Transverse colon (tissue), 4 donors: Measurements from ENCODE around the gene RIOK3. TPM values are rescaled to one million over a fixed set of nuclear protein-coding genes. Genes with fewer than 3 reads are reported as not detected.

Source experiments
- DNase-seq: peaks from one replicate; pipeline ENCODE4 v3.0.0-alpha.2; 2019
- H3K27ac ChIP-seq, 4 donors: fragments of 200-600 bp; sonication (generic); 2 replicates each; pipeline ENCODE4 v1.5.1; 2016 to 2018; ENCODE audit warnings: inconsistent platforms in 4 of 4
- H3K27me3 ChIP-seq: fragments of 200-600 bp; sonication (generic); 2 replicates; pipeline ENCODE4 v1.5.1; 2017; ENCODE audit warnings: inconsistent platforms
- H3K36me3 ChIP-seq, 4 donors: fragments of 200-600 bp; sonication (generic); 2 replicates each; pipeline ENCODE4 v1.5.1; 2017 to 2019; ENCODE audit warnings: inconsistent platforms in 4 of 4
- H3K4me1 ChIP-seq, 4 donors: fragments of 200-600 bp; sonication (generic); 2 replicates each; pipeline ENCODE4 v1.5.1; 2017 to 2020; ENCODE audit warnings: inconsistent platforms in 4 of 4
- H3K4me3 ChIP-seq, 4 donors: fragments of 200-600 bp; sonication (generic); 1 replicate in 1 of 4; 2 replicates in 3 of 4; pipeline versions ENCODE4 v1.5.1 to v1.6.1; 2017 to 2019; ENCODE audit warnings: inconsistent platforms in 4 of 4
- H3K9me3 ChIP-seq, 2 donors: fragments of 200-600 bp; sonication (generic); 2 replicates each; pipeline ENCODE4 v1.5.1; 2017 to 2019; ENCODE audit warnings: inconsistent platforms in 2 of 2
- CTCF ChIP-seq, 5 experiments: fragments of 200-600 bp in 3 of 5; fragments of 450-650 bp in 2 of 5; sonication (generic) in 3 of 5; IDR thresholded peaks; 1 replicate in 2 of 5; 2 replicates in 3 of 5; pipeline ENCODE4 v1.5.1; 2016 to 2017; ENCODE audit warnings: antibody characterized with exemption in 5 of 5, inconsistent platforms in 3 of 5, mild to moderate bottlenecking in 2 of 5, moderate library complexity in 1 of 5
- EP300 ChIP-seq: sonication (generic); formaldehyde crosslinking; IDR thresholded peaks from one replicate; pipeline ENCODE4 v1.6.1; 2017; ENCODE audit warnings: antibody characterized with exemption, low read depth
- POLR2A ChIP-seq: fragments of 450-650 bp; IDR thresholded peaks from one replicate; pipeline ENCODE4 v1.6.1; 2016; ENCODE audit warnings: antibody characterized with exemption, mild to moderate bottlenecking, moderate library complexity
- POLR2AphosphoS5 ChIP-seq, 3 donors: sonication (generic); formaldehyde crosslinking; IDR thresholded peaks; one replicate each; pipeline ENCODE4 v1.6.1; 2016; ENCODE audit warnings: antibody characterized with exemption in 3 of 3
- WGBS, 2 donors: methylation state at CpG; one replicate each; pipeline ENCODE4 v1.1.5; 2018; ENCODE audit warnings: low coverage in 1 of 2; 5-methylcytosine and 5-hydroxymethylcytosine counted together
- in situ Hi-C, 4 donors: fragments of 200-750 bp; cut with MboI; loops; one replicate each; pipeline versions ENCODE4 v1.15.0 to v1.15.1; 2017; ENCODE audit warnings: low sequenced_read_pairs in 3 of 4, low pct_ligation_motif_present in 1 of 4, low pct_unique_long_range_greater_than_20kb in 1 of 4
- intact Hi-C: fragments of 100-400 bp; cut with DNase I; formaldehyde crosslinking; loops from one replicate; pipeline ENCODE4 v1.15.1; 2023; ENCODE audit warnings: low total_unique reads
- total RNA-seq, 4 donors: library from RNA; depleted of rRNA; stranded (reverse); fragments of >200 nt; gene quantifications; one replicate each; pipeline ENCODE4 v1.1.0, GENCODE V29; 2016

The RIOK3 gene
- total RNA-seq, 4 donors from 2014 or later = 33.0 to 182 (median 152) TPM

- Histone ChIP-seq H3K4me3 (no peak overlapping the region), H3K27me3 (no peaks in the 10 kb centered on the region), H3K27ac (no peak overlapping the region), H3K4me1 (no peaks in the 10 kb centered on the region), H3K36me3 (peaks cover 0 to 37% (median 18%) of the 10 kb centered on the region in 4 donors), H3K9me3 (no peaks in the 10 kb centered on the region)
- DNase-seq = no peak
- TF ChIP-seq POLR2AphosphoS5 (IDR thresholded peaks at IDR 0.05) (no peak), POLR2A (no peak), EP300 (no peak), CTCF (IDR thresholded peaks at IDR 0.05) (no peak)
- in situ Hi-C loops (loop anchor here in 1 of 4 donors (10.0 kb wide), 1 partner anchor 52 kb away; no protein-coding TSS in a partner anchor), intact Hi-C loops (no loop called here)
- WGBS, 2 donors = 95 to 100% methylated on average over 1 of the region's 1 CpG
These were observed 59.6 kb downstream of the RIOK3 start for GRCh38 chr18:23512641-23513040.

DNA sequence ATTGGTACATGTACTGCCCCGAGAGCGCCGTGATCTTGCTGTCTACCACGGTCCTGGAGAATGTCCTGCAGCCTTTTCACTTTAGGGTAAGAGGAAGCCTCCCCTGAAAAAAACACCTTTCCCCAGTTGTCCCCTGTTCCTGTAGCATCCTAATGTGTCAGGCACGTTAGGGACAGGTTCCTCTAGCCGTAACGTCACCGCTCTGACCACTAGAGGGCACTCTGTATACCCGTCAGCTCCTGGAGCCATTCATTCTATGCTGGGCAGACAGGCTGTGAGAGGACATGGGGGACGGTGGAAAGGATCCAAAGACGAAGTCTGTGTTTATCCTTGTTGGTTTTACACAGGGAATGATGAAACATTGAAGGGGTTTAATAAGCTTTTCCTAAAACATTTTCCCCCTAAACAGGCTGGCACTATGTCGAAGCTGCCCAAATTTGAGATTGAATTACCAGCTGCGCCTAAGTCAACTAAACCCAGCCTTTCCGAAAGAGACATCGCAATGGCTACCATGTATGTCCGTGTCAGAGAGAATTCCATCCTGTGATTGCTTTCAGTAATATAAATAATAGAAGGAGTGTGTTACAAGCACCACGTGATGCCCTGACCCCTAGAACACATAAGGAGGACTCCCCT, 62.9 kb downstream of the RIOK3 start:
- Histone ChIP-seq H3K9me3 (no peaks in the 10 kb centered on the region), H3K27ac (no peak overlapping the region), H3K27me3 (no peaks in the 10 kb centered on the region), H3K36me3 (peaks cover 0 to 42% (median 17%) of the 10 kb centered on the region in 4 donors), H3K4me1 (no peaks in the 10 kb centered on the region), H3K4me3 (no peak overlapping the region)
- intact Hi-C loops = loop anchor here (1.0 to 5.0 kb wide), 2 partner anchors 40 to 71 kb away; partner anchors contain the start of gene NPC1
- in situ Hi-C loops = loop anchor here in 2 of 4 donors (5.0 to 10.0 kb wide), 2 partner anchors 49 to 66 kb away; no protein-coding TSS in a partner anchor
- TF ChIP-seq CTCF (IDR thresholded peaks at IDR 0.05) = peak; percentile 77 to 88 (median 83)
- peak in 1 of 3 donors; percentile 38 for TF ChIP-seq POLR2AphosphoS5 (IDR thresholded peaks at IDR 0.05)
- TF ChIP-seq EP300 = no peak
- no peak for TF ChIP-seq POLR2A
- 44 to 81% methylated on average over 9 to 17 of the region's 17 CpGs for WGBS, 2 donors
- DNase-seq = peak; percentile 82

DNA sequence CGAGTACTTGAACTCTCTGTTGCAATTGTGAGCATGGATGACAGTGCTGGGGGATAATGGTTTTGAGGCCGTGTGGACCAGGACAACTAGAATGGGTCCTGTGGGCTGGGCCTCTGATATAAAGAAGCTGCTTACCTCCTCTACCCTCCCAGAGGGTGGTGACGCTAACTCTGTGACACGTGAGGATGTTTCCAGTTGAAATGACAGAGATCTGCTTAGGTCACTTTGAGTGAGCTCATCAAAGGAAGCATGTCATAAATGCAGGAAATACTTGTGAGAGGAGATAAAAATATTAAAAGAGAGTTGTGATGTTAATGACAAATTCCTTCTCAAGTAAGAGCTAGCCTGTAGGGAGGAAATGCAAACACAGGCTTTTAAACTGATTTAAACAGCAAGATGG, 66.6 kb downstream of the RIOK3 start:
- in situ Hi-C loops (loop anchor here in 3 of 4 donors (5.0 to 10.0 kb wide), 4 partner anchors 45 to 65 kb away; partner anchors contain the start of gene NPC1 (in 1 of the 3)), intact Hi-C loops (loop anchor here (5.0 kb wide), 1 partner anchor 68 kb away; the partner anchor contains the start of gene NPC1)
- Histone ChIP-seq H3K27ac (no peak overlapping the region), H3K4me3 (no peak overlapping the region), H3K9me3 (no peaks in the 10 kb centered on the region), H3K36me3 (peaks cover 0 to 60% (median 29%) of the 10 kb centered on the region in 4 donors), H3K27me3 (no peaks in the 10 kb centered on the region), H3K4me1 (no peaks in the 10 kb centered on the region)
- WGBS, 2 donors = 88 to 92% methylated on average over 3 to 4 of the region's 4 CpGs
- no peak for TF ChIP-seq EP300
- no peak for TF ChIP-seq POLR2A
- TF ChIP-seq CTCF (IDR thresholded peaks at IDR 0.05) = no peak
- TF ChIP-seq POLR2AphosphoS5 (IDR thresholded peaks at IDR 0.05) = no peak
- no peak for DNase-seq

GRCh38 chr18:23521271-23521670, 68.2 kb downstream of the RIOK3 start:
- TF ChIP-seq EP300 (no peak), POLR2A (no peak), POLR2AphosphoS5 (IDR thresholded peaks at IDR 0.05) (no peak), CTCF (IDR thresholded peaks at IDR 0.05) (no peak)
- no peak overlapping the region for H3K27ac ChIP-seq
- no peaks in the 10 kb centered on the region for H3K9me3 ChIP-seq
- no peak for DNase-seq
- intact Hi-C loops = no loop called here
- no peak overlapping the region for H3K4me3 ChIP-seq
- in situ Hi-C loops = loop anchor here in 2 of 4 donors (5.0 to 10.0 kb wide), 2 partner anchors 56 to 64 kb away; partner anchors contain the start of gene NPC1 (in 1 of the 2)
- H3K36me3 ChIP-seq = peaks cover 0 to 71% (median 33%) of the 10 kb centered on the region in 4 donors
- WGBS, 2 donors = 90 to 91% methylated on average over 5 to 7 of the region's 7 CpGs
- no peaks in the 10 kb centered on the region for H3K27me3 ChIP-seq
- H3K4me1 ChIP-seq = no peaks in the 10 kb centered on the region
